T-cell (primary cell): ENCODE results near the gene KHDC3L. TPM values are rescaled to one million over a fixed set of nuclear protein-coding genes. Genes with fewer than 3 reads are reported as not detected.

Source experiments
- ATAC-seq, 4 experiments: fragments of 200-7000 bp in 3 of 4; fragments of 150-1000 bp in 1 of 4; cut with Tn5 transposase; replicated peaks in 1 of 4; 1 replicate in 3 of 4; 2 replicates in 1 of 4; pipeline ENCODE4 v1.10.0; 2021; ENCODE audit warnings: moderate library complexity in 3 of 4, mild to moderate bottlenecking in 2 of 4, moderate number of reproducible peaks in 1 of 4
- CTCF ChIA-PET, 2 donors: fragments of 300-600 bp; sonication (Branson Sonifier 250); formaldehyde crosslinking; loops; one replicate each; lab custom pipeline; 2022; ENCODE audit warnings: antibody characterized with exemption in 2 of 2; lab: Charles Lee
- POLR2A ChIA-PET, 2 donors: fragments of 300-600 bp; sonication (Branson Sonifier 250); formaldehyde crosslinking; loops; one replicate each; lab custom pipeline; 2022; ENCODE audit warnings: antibody characterized with exemption in 2 of 2; lab: Charles Lee
- DNase-seq, 35 experiments: peaks; one replicate each; pipeline versions ENCODE4 v3.0.0 to v3.0.0-alpha.2; 2013 to 2023
- H3K27ac ChIP-seq: one replicate; pipeline ENCODE4 v1.5.1; 2013; ENCODE audit warnings: low read length
- H3K27me3 ChIP-seq, 2 experiments: replicated peaks in 1 of 2; 1 replicate in 1 of 2; 2 replicates in 1 of 2; pipeline versions ENCODE4 v1.6.1 to v1.7.0; 2013; ENCODE audit warnings: low read length in 1 of 2, mixed read lengths in 1 of 2; ENCODE audit not compliant: control insufficient read depth in 2 of 2, insufficient read depth in 2 of 2; ENCODE audit errors: extremely low read depth in 1 of 2
- H3K36me3 ChIP-seq, 2 donors: 1 replicate in 1 of 2; 2 replicates in 1 of 2; pipeline versions ENCODE4 v1.6.1 to v1.7.0; 2013; ENCODE audit warnings: low read length in 1 of 2; ENCODE audit not compliant: control insufficient read depth in 2 of 2, insufficient read depth in 1 of 2; ENCODE audit errors: extremely low read depth in 1 of 2
- H3K4me1 ChIP-seq, 2 experiments: 1 replicate in 1 of 2; 2 replicates in 1 of 2; pipeline versions ENCODE4 v1.6.1 to v1.7.0; 2013; ENCODE audit warnings: low read length in 2 of 2, mixed read lengths in 1 of 2; ENCODE audit not compliant: insufficient read depth in 2 of 2, control insufficient read depth in 1 of 2; ENCODE audit errors: extremely low read depth in 1 of 2
- H3K4me3 ChIP-seq, 2 donors: 1 replicate in 1 of 2; 2 replicates in 1 of 2; pipeline versions ENCODE4 v1.5.1 to v1.7.0; 2013; ENCODE audit warnings: mild to moderate bottlenecking in 2 of 2, low read length in 1 of 2, moderate library complexity in 1 of 2; ENCODE audit not compliant: control insufficient read depth in 1 of 2; ENCODE audit errors: extremely low read depth in 1 of 2
- H3K9me3 ChIP-seq: 2 replicates; pipeline ENCODE4 v1.7.0; 2013
- H3K27ac Mint-ChIP-seq, 2 donors: one replicate each; pipeline ENCODE4 v1.8.0; 2020 to 2021; ENCODE audit warnings: mild to moderate bottlenecking in 2 of 2, mixed read lengths in 2 of 2
- H3K27me3 Mint-ChIP-seq, 2 donors: one replicate each; pipeline ENCODE4 v1.8.0; 2021 to 2022; ENCODE audit warnings: mixed read lengths in 2 of 2
- H3K36me3 Mint-ChIP-seq: one replicate; pipeline ENCODE4 v1.8.0; 2021; ENCODE audit warnings: mixed read lengths
- H3K4me1 Mint-ChIP-seq, 3 donors: one replicate each; pipeline ENCODE4 v1.8.0; 2020 to 2022; ENCODE audit warnings: mixed read lengths in 3 of 3, mild to moderate bottlenecking in 1 of 3
- H3K4me3 Mint-ChIP-seq, 3 donors: one replicate each; pipeline ENCODE4 v1.8.0; 2020 to 2022; ENCODE audit warnings: mild to moderate bottlenecking in 3 of 3, mixed read lengths in 3 of 3, moderate library complexity in 3 of 3
- H3K9me3 Mint-ChIP-seq, 3 donors: one replicate each; pipeline ENCODE4 v1.8.0; 2020 to 2022; ENCODE audit warnings: mixed read lengths in 3 of 3
- WGBS: methylation state at CpG from one replicate; pipeline ENCODE4 v1.1.5; 2013; ENCODE audit warnings: missing lambda C conversion rate; ENCODE audit not compliant: insufficient coverage; 5-methylcytosine and 5-hydroxymethylcytosine counted together
- total RNA-seq, 35 experiments: library from RNA in 6 of 35; stranded (reverse) in 6 of 35; fragments of 120-200 nt in 1 of 35; gene quantifications; one replicate each; pipeline versions ENCODE4 v1.2.1 to v1.2.4 and lab custom pipeline; 2013 to 2026

The KHDC3L gene, protein sequence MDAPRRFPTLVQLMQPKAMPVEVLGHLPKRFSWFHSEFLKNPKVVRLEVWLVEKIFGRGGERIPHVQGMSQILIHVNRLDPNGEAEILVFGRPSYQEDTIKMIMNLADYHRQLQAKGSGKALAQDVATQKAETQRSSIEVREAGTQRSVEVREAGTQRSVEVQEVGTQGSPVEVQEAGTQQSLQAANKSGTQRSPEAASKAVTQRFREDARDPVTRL
- not detected for total RNA-seq
- total RNA-seq (2013) = not detected
- 0 to 0.07 (median 0) reads per million in 29 experiments for total RNA-seq (lab: John Stamatoyannopoulos, UW)

DNA sequence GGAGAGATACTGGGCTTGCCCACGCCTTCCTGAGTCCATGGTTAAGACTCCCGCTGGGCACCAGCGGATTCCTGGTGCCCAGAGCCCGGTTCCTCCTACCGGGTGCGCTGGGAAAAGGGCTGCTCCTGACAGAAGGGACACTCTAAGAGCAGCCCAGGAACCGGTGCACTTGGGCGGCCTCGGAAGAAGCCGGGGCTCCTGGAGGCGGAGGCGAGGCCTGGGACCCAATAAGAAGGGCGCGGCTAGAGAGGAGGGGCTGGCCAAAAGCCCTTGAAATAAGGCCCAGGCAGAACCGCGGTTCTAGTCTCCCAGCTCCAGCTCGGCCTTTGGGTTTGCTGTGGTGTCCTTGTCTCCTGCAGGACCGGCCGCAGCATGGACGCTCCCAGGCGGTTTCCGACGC lies at the start of gene KHDC3L:
Gene KHDC3L (plus strand): TSS at position 301 of the 400 bp plus-strand sequence. CDS start 72 bp downstream, at position 373.
- Histone ChIP-seq H3K27ac (no peak within 1 kb of the TSS), H3K4me1 (no peaks in the 10 kb centered on the region), H3K9me3 (no peaks in the 10 kb centered on the region), H3K4me3 (no peak within 1 kb of the TSS), H3K36me3 (no peaks in the 10 kb centered on the region), H3K27me3 (peaks cover 0 to 20% of the 10 kb centered on the region in 2 experiments)
- ChIA-PET CTCF (no interaction called here), POLR2A (no interaction called here)
- H3K36me3 Mint-ChIP-seq = no peaks in the 10 kb centered on the region
- H3K27me3 Mint-ChIP-seq = peaks cover 0 to 3% of the 10 kb centered on the region in 2 donors
- H3K4me1 Mint-ChIP-seq = no peaks in the 10 kb centered on the region
- H3K27ac Mint-ChIP-seq = no peak within 1 kb of the TSS
- no peak for ATAC-seq
- no peaks in the 10 kb centered on the region for H3K9me3 Mint-ChIP-seq
- no peak for DNase-seq
- H3K4me3 Mint-ChIP-seq = no peak within 1 kb of the TSS
- 88% methylated on average over 23 of the region's 23 CpGs for WGBS

DNA sequence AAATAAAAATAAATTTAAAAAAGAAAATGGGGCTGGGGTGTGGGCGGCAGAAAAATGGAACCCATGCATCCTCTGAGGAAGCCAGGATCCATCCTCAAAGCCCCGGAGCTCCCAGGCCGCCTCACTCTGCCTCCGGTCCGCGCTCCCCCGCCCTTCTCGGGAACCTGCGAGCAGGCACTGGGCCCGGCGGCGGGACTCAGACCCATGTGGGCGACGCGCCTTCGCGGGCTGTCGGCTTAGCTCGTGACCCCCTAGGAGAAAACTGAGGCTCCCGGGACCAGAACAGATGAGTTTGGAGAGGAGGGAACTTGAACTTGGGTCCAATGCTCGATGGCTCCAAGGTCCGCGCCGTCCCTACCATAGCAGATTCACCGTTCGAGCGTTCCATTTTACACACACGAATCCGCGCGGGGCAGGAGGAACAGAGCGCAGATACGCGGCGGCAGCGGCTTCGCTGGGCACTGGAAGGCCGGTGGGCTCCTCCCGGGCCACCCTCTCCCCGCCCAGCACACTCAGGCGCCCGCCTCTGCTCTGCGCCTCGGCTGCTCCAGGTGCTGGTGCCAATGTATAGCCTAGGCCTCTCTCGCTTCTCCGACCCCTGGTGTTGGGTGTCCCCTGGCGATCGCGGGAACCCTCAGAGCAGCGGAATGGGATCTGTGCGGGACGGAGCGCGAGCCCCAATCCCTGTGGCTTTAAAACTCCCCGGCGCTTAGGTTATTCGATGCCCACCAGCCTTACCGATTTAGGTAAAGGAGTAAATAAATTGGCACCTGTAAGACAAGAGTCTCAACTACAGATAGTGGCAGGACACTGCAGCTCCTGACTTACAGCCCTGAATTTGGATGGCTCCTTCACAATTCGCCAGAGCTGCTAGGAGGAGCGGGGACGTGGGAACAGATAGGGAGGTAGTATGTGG lies 47.6 kb upstream of the KHDC3L start:
- POLR2A ChIA-PET = no interaction called here
- Histone ChIP-seq H3K36me3 (no peaks in the 10 kb centered on the region), H3K27ac (no peak overlapping the region), H3K4me3 (peak overlapping the region in 1 of 2 donors; percentile 39), H3K27me3 (peaks cover 6 to 25% of the 10 kb centered on the region in 2 experiments), H3K9me3 (no peaks in the 10 kb centered on the region), H3K4me1 (peaks cover 0 to 12% of the 10 kb centered on the region in 2 experiments)
- Mint-ChIP-seq H3K4me1 (peaks cover 11 to 18% (median 14%) of the 10 kb centered on the region in 3 donors), H3K27ac (no peak overlapping the region), H3K27me3 (peaks cover 54 to 66% of the 10 kb centered on the region in 2 donors), H3K36me3 (no peaks in the 10 kb centered on the region), H3K4me3 (peak overlapping the region in 1 of 3 donors; percentile 1), H3K9me3 (peaks cover 3 to 13% (median 7%) of the 10 kb centered on the region in 3 donors)
- CTCF ChIA-PET = interaction anchor here in 1 of 2 donors (0.6 kb wide), 1 partner anchor 335 kb away, joined by 4 read pairs; no protein-coding TSS in a partner anchor
- DNase-seq (no peak), ATAC-seq (peak in 1 of 4 experiments; percentile 16)
- WGBS = 25% methylated on average over 53 of the region's 61 CpGs

DNA sequence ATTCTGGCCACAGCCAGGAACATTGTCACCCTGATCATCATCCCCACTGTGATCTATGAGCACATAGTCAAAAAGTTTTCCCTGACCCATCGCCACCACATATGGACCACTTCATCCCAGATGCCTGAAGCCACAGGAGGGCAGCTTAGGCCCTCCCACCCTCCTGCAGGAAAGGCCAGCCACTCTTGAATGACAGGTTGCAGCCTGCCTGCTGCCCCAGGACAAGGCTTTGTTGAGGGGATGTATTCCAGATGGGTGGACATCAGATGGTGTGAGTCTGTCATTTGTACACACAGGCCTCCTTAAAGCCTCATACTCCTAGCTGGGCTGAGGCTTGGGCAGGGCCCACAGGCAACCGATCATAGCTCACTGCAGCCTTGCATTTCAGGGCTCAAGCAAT lies 39.1 kb upstream of the KHDC3L start:
- H3K4me3 Mint-ChIP-seq = no peak overlapping the region
- no peaks in the 10 kb centered on the region for H3K9me3 ChIP-seq
- H3K4me3 ChIP-seq = no peak overlapping the region
- WGBS = no CpG with 5 or more reads among the region's 2 CpGs
- peaks cover under 1% of the 10 kb centered on the region in 3 donors for H3K9me3 Mint-ChIP-seq
- H3K27ac ChIP-seq = no peak overlapping the region
- H3K27ac Mint-ChIP-seq = no peak overlapping the region
- no peak for ATAC-seq
- H3K36me3 Mint-ChIP-seq = no peaks in the 10 kb centered on the region
- ChIA-PET CTCF (no interaction called here), POLR2A (no interaction called here)
- DNase-seq = no peak
- peaks cover 0 to 9% of the 10 kb centered on the region in 2 experiments for H3K27me3 ChIP-seq
- H3K4me1 ChIP-seq = no peaks in the 10 kb centered on the region
- H3K4me1 Mint-ChIP-seq = no peaks in the 10 kb centered on the region
- H3K27me3 Mint-ChIP-seq = peaks cover 6 to 7% of the 10 kb centered on the region in 2 donors
- H3K36me3 ChIP-seq = no peaks in the 10 kb centered on the region

DNA sequence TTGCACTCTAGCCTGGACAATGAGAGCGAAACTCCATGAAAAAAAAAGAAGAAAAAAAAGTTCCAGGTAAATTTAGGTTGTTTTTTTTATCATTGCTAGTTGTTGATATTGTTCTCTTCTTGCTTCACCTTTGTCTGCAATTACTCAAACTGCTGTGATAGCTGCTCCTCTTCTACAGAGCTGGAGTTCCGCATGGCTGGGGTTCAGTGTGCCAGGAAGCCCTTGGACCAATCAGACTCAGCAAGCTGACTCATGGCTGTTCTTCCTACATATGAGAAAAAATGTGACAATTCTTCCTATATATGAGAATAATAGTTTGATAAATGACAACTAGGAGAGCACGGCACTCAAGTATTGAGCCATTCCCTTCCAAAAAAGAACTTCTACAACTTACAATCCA lies 36.8 kb upstream of the KHDC3L start:
- H3K9me3 Mint-ChIP-seq = no peaks in the 10 kb centered on the region
- no peak overlapping the region for H3K4me3 Mint-ChIP-seq
- no peak overlapping the region for H3K4me3 ChIP-seq
- no peak for DNase-seq
- H3K27ac Mint-ChIP-seq = no peak overlapping the region
- ChIA-PET CTCF (interaction anchor here (0.7 to 2.1 kb wide), 3 partner anchors 9 to 287 kb away, joined by 3 to 23 read pairs (median 4); no protein-coding TSS in a partner anchor), POLR2A (interaction anchor here (0.6 kb wide), 2 partner anchors 46 to 159 kb away, joined by 3 to 6 read pairs; no protein-coding TSS in a partner anchor)
- ATAC-seq = no peak
- H3K36me3 ChIP-seq = no peaks in the 10 kb centered on the region
- no peaks in the 10 kb centered on the region for H3K36me3 Mint-ChIP-seq
- no peaks in the 10 kb centered on the region for H3K9me3 ChIP-seq
- peaks cover 9 to 15% of the 10 kb centered on the region in 2 donors for H3K27me3 Mint-ChIP-seq
- H3K27ac ChIP-seq = no peak overlapping the region
- peaks cover 0 to 4% of the 10 kb centered on the region in 2 experiments for H3K27me3 ChIP-seq
- no peaks in the 10 kb centered on the region for H3K4me1 ChIP-seq
- WGBS = 83% methylated on average over 1 of the region's 3 CpGs
- H3K4me1 Mint-ChIP-seq = no peaks in the 10 kb centered on the region

DNA sequence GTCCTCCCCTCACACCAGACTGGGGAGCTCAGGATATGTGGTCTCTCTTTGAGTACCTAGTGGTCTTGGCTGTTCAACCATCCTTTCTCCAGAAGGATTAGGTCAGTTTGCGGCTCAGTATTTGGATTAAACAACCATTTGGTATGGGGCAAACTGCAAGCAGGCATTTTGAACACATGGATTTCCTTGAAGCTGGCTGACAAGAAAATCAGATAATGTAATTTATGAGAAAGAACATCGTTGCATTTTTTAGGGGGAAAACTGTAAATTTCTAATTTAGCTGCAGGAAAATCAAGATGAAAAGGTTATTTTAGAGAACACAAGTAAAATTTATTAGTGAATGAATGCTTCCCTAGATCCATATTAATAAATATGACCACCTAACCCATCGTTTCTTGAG lies 33.7 kb upstream of the KHDC3L start:
- 100% methylated on average over 1 of the region's 3 CpGs for WGBS
- ChIA-PET CTCF (interaction anchor here (0.7 to 1.6 kb wide), 3 partner anchors 43 to 920 kb away, joined by 3 to 8 read pairs (median 5); no protein-coding TSS in a partner anchor), POLR2A (interaction anchor here in 1 of 2 donors (0.6 to 1.0 kb wide), 2 partner anchors 36 to 94 kb away, joined by 3 to 5 read pairs; no protein-coding TSS in a partner anchor)
- ATAC-seq (no peak), DNase-seq (no peak)
- Histone ChIP-seq H3K4me1 (no peaks in the 10 kb centered on the region), H3K9me3 (no peaks in the 10 kb centered on the region), H3K27ac (no peak overlapping the region), H3K4me3 (no peak overlapping the region), H3K36me3 (no peaks in the 10 kb centered on the region), H3K27me3 (peaks cover 0 to 6% of the 10 kb centered on the region in 2 experiments)
- Mint-ChIP-seq H3K27me3 (peaks cover 10 to 16% of the 10 kb centered on the region in 2 donors), H3K4me1 (no peaks in the 10 kb centered on the region), H3K4me3 (no peak overlapping the region), H3K36me3 (no peaks in the 10 kb centered on the region), H3K9me3 (no peaks in the 10 kb centered on the region), H3K27ac (no peak overlapping the region)

DNA sequence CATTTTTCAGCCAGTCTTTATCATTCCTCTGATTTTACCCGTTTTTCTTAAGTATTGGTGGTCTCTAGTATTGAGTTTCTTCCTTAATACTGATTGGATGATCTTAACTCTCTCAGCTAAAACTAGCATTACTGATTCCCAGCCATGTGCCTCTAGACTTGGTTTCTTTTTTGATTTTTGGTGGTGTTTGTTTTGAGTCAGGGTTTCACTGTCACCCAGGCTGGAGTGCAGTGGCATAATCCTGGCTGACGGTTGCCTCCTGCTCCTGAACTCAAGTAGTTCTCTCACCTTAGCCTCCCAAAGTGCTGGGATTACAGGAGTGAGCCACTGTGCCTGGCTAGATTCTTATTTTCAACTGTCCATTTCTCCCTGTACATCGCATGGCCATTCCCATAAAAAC lies 33.3 kb upstream of the KHDC3L start:
- Histone ChIP-seq H3K27ac (no peak overlapping the region), H3K4me1 (no peaks in the 10 kb centered on the region), H3K4me3 (no peak overlapping the region), H3K27me3 (peaks cover 0 to 7% of the 10 kb centered on the region in 2 experiments), H3K9me3 (no peaks in the 10 kb centered on the region), H3K36me3 (no peaks in the 10 kb centered on the region)
- H3K4me1 Mint-ChIP-seq = no peaks in the 10 kb centered on the region
- no peak overlapping the region for H3K27ac Mint-ChIP-seq
- ChIA-PET POLR2A (interaction anchor here in 1 of 2 donors (1.0 kb wide), 1 partner anchor 93 kb away, joined by 3 read pairs; no protein-coding TSS in a partner anchor), CTCF (interaction anchor here (0.7 to 1.2 kb wide), 2 partner anchors 43 to 61 kb away, joined by 5 to 8 read pairs; no protein-coding TSS in a partner anchor)
- 58% methylated on average over 2 of the region's 3 CpGs for WGBS
- peaks cover 10 to 16% of the 10 kb centered on the region in 2 donors for H3K27me3 Mint-ChIP-seq
- no peaks in the 10 kb centered on the region for H3K36me3 Mint-ChIP-seq
- DNase-seq (no peak), ATAC-seq (no peak)
- H3K4me3 Mint-ChIP-seq = no peak overlapping the region
- H3K9me3 Mint-ChIP-seq = no peaks in the 10 kb centered on the region
